ENCODE measurements around the gene SYNE1. TPM values are rescaled to one million over a fixed set of nuclear protein-coding genes. Genes with fewer than 3 reads are reported as not detected.

Gene SYNE1
- polyA plus RNA-seq, 1 donor from 2014 or later = 38.5 TPM

DNA sequence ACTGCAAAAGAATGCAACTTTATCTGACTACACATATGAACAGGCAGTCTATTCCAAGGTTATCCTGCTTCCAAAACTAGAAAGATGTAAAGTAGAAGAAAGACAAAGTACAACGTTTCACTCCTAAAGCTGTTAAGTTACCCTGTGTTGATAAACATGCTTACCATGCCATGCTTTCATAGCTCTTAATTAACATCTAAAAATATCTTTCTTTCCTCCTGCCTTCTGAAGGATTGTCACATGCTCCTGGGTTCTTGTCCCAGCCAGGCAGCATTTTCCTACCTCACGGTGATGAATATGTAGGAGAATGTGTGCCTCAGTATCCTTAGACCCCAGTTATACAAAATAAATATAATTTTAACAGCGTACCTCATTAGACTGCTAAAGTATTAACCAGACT, 344.6 kb downstream of the SYNE1 start:
- no peak overlapping the region for H3K4me2 ChIP-seq (ENCODE audit: low read length)
- TF ChIP-seq MXI1 (conservative IDR thresholded peaks at IDR 0.05; ENCODE audit: poor library complexity, severe bottlenecking) (no peak), TAF1 (IDR thresholded peaks at IDR 0.05; ENCODE audit: low read depth) (no peak), POLR2AphosphoS5 (IDR thresholded peaks at IDR 0.05) (no peak), RAD21 (conservative IDR thresholded peaks at IDR 0.05) (no peak)
- TF ChIP-seq, protein P1, sequence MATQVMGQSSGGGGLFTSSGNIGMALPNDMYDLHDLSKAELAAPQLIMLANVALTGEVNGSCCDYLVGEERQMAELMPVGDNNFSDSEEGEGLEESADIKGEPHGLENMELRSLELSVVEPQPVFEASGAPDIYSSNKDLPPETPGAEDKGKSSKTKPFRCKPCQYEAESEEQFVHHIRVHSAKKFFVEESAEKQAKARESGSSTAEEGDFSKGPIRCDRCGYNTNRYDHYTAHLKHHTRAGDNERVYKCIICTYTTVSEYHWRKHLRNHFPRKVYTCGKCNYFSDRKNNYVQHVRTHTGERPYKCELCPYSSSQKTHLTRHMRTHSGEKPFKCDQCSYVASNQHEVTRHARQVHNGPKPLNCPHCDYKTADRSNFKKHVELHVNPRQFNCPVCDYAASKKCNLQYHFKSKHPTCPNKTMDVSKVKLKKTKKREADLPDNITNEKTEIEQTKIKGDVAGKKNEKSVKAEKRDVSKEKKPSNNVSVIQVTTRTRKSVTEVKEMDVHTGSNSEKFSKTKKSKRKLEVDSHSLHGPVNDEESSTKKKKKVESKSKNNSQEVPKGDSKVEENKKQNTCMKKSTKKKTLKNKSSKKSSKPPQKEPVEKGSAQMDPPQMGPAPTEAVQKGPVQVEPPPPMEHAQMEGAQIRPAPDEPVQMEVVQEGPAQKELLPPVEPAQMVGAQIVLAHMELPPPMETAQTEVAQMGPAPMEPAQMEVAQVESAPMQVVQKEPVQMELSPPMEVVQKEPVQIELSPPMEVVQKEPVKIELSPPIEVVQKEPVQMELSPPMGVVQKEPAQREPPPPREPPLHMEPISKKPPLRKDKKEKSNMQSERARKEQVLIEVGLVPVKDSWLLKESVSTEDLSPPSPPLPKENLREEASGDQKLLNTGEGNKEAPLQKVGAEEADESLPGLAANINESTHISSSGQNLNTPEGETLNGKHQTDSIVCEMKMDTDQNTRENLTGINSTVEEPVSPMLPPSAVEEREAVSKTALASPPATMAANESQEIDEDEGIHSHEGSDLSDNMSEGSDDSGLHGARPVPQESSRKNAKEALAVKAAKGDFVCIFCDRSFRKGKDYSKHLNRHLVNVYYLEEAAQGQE (IDR thresholded peaks at IDR 0.05; ENCODE audit: borderline replicate concordance) = no peak
- TF ChIP-seq, protein P2, sequence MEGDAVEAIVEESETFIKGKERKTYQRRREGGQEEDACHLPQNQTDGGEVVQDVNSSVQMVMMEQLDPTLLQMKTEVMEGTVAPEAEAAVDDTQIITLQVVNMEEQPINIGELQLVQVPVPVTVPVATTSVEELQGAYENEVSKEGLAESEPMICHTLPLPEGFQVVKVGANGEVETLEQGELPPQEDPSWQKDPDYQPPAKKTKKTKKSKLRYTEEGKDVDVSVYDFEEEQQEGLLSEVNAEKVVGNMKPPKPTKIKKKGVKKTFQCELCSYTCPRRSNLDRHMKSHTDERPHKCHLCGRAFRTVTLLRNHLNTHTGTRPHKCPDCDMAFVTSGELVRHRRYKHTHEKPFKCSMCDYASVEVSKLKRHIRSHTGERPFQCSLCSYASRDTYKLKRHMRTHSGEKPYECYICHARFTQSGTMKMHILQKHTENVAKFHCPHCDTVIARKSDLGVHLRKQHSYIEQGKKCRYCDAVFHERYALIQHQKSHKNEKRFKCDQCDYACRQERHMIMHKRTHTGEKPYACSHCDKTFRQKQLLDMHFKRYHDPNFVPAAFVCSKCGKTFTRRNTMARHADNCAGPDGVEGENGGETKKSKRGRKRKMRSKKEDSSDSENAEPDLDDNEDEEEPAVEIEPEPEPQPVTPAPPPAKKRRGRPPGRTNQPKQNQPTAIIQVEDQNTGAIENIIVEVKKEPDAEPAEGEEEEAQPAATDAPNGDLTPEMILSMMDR (IDR thresholded peaks at IDR 0.05; ENCODE audit: poor library complexity, severe bottlenecking) = no peak

DNA sequence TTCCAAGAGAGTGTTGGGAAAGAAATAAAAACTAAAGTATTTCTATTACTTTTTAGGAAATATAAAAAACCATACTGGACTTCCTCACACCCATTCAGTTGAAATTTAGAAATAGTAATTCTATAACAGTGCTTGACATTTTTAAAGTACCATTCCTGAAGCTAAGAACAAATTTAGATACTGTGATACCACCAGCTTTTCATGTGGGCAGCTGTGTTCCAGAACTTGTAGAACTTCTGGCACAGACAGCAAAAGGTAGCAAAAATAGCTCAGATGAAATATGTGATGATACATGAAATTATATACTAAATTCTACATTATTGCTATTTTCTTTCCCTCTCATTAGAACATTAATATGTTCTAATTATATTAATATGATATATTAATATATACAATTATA, 346.5 kb downstream of the SYNE1 start:
- no peak overlapping the region for H2AFZ ChIP-seq (ENCODE audit: low read depth, low read length)
- TF ChIP-seq, protein P1 (IDR thresholded peaks at IDR 0.05; ENCODE audit: borderline replicate concordance) = no peak
- TF ChIP-seq, protein P2 (IDR thresholded peaks at IDR 0.05; ENCODE audit: poor library complexity, severe bottlenecking) = no peak
- TF ChIP-seq POLR2AphosphoS5 (IDR thresholded peaks at IDR 0.05) (no peak), SMC3 (conservative IDR thresholded peaks at IDR 0.05; ENCODE audit: poor library complexity) (no peak), MXI1 (conservative IDR thresholded peaks at IDR 0.05; ENCODE audit: poor library complexity, severe bottlenecking) (no peak), RAD21 (conservative IDR thresholded peaks at IDR 0.05) (no peak), EZH2 (IDR thresholded peaks at IDR 0.05; ENCODE audit: borderline replicate concordance, insufficient read depth, low read length, poor library complexity, severe bottlenecking) (no peak), TAF1 (IDR thresholded peaks at IDR 0.05; ENCODE audit: low read depth) (no peak), EP300 (conservative IDR thresholded peaks at IDR 0.05; ENCODE audit: poor library complexity, severe bottlenecking) (no peak)
- H3K27me3 ChIP-seq (ENCODE audit: insufficient read depth, low read depth, low read length) = no peaks in the 10 kb centered on the region
- no peaks in the 10 kb centered on the region for H3K36me3 ChIP-seq (ENCODE audit: insufficient read depth, low read length)
- no peaks in the 10 kb centered on the region for H3F3A ChIP-seq (ENCODE audit: insufficient read depth, low read length, poor library complexity, severe bottlenecking)
- H3K9ac ChIP-seq (ENCODE audit: low read length) = no peak overlapping the region
- no peaks in the 10 kb centered on the region for H4K20me1 ChIP-seq (ENCODE audit: insufficient read depth)
- no peaks in the 10 kb centered on the region for H3K9me2 ChIP-seq (ENCODE audit: insufficient read depth, low read length)
- no peaks in the 10 kb centered on the region for H3K9me3 ChIP-seq (ENCODE audit: low read length)
- no peak overlapping the region for H3K4me2 ChIP-seq (ENCODE audit: low read length)
- no peak overlapping the region for H3K27ac ChIP-seq (ENCODE audit: low read length)
- H3K79me2 ChIP-seq (replicated peaks; ENCODE audit: insufficient read depth, low read length) = no peaks in the 10 kb centered on the region
- no peak overlapping the region for H3K4me3 ChIP-seq (ENCODE audit: low read length)

More for the DNA sequence above, 344.6 kb downstream of the SYNE1 start:
- H3K4me3 ChIP-seq (ENCODE audit: low read length) = no peak overlapping the region
- H3K27ac ChIP-seq (ENCODE audit: low read length) = no peak overlapping the region
- H3K9me3 ChIP-seq (ENCODE audit: low read length) = no peaks in the 10 kb centered on the region
- H3K79me2 ChIP-seq (replicated peaks; ENCODE audit: insufficient read depth, low read length) = no peaks in the 10 kb centered on the region
- H3F3A ChIP-seq (ENCODE audit: insufficient read depth, low read length, poor library complexity, severe bottlenecking) = no peaks in the 10 kb centered on the region
- no peaks in the 10 kb centered on the region for H3K27me3 ChIP-seq (ENCODE audit: insufficient read depth, low read depth, low read length)
- no peaks in the 10 kb centered on the region for H3K9me2 ChIP-seq (ENCODE audit: insufficient read depth, low read length)
- no peak overlapping the region for H3K9ac ChIP-seq (ENCODE audit: low read length)
- no peaks in the 10 kb centered on the region for H3K36me3 ChIP-seq (ENCODE audit: insufficient read depth, low read length)
- H2AFZ ChIP-seq (ENCODE audit: low read depth, low read length) = no peak overlapping the region
- no peaks in the 10 kb centered on the region for H4K20me1 ChIP-seq (ENCODE audit: insufficient read depth)
